HG03159 (cell line): ENCODE results near the gene SETD3.

Experiments
- ATAC-seq: cut with Tn5 transposase; IDR thresholded peaks from one replicate; pipeline ENCODE4 v1.9.1; 2021; ENCODE audit warnings: mild to moderate bottlenecking, moderate library complexity; ENCODE audit not compliant: unreplicated experiment

The SETD3 gene

DNA sequence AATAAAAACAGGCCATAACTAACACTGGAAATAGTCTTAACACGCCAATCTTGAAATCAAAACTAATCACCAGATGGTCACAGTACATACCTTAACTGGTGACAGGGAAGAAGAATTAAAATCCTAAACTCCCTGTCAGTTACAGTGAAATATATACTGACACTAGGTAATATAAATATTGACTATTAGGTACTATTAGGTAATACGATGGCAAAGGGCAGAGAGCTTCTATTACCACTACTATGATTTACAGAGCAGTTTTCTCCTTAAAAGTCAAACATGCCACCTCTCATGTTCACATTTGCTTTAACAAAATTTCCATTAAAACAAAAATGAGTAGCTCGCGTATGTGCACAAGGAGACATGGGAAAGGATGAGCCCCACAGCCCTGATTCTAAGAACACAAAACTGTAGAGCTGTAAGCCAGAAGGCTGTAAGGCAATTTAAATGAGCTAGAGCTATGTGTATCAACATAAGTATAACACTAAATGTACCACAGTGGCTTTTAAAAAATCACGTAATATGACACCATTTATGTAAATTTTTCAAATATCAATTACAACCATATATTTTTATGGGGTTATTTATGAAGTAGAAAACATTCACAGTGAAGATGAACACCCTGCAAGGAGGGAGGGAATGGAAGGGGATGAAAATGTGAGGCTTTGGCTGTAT is 19.1 kb downstream of the SETD3 start:
- ATAC-seq = no peak

GRCh38 chr14:99460793-99461192 is 19.9 kb downstream of the SETD3 start:
- ATAC-seq = no peak

GRCh38 chr14:99459481-99460100 is 21.1 kb downstream of the SETD3 start:
- no peak for ATAC-seq

- no peak for ATAC-seq
Observed at GRCh38 chr14:99454246-99454645, 26.4 kb downstream of the SETD3 start.

DNA sequence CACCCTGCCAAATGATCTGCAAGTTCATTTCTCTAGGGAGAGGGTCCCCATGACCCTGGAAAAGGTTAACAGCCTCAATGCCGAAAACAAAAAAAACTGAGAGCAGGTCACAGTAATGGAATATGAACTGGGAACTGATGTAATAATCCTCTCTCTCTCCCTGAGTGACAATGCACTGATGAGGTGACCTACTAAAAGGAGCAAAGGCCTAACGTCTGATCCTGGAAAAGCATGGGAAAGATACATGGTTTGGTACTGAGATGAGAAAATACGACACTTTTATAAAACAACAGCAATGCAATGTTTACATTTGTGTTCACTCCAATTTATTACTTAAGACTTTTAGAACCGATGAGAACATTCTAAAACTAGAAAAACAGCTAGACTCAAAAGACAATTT is 27.7 kb downstream of the SETD3 start:
- no peak for ATAC-seq

GRCh38 chr14:99451234-99451633 is 29.4 kb downstream of the SETD3 start:
- no peak for ATAC-seq

GRCh38 chr14:99450266-99450665 is 30.4 kb downstream of the SETD3 start:
- no peak for ATAC-seq

DNA sequence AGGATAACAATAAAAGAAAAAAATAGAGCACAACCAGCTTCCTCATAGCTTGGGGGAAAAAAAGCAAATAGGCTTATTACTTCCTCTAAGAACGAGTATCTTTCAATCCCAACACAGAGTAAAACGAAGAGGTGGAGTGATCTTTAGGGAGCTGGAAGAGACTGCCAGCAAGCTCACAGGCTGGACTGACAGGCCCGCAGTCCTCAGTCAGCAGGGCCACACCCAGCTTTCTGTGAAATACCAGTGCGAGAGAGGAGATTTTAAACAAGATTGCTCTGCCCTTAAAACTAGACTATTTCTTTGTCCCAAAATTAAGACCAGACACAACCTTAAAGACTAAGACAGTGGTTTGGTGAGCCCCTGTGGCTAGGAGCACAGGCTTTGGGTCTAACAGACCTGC is 32.9 kb downstream of the SETD3 start:
- no peak for ATAC-seq

DNA sequence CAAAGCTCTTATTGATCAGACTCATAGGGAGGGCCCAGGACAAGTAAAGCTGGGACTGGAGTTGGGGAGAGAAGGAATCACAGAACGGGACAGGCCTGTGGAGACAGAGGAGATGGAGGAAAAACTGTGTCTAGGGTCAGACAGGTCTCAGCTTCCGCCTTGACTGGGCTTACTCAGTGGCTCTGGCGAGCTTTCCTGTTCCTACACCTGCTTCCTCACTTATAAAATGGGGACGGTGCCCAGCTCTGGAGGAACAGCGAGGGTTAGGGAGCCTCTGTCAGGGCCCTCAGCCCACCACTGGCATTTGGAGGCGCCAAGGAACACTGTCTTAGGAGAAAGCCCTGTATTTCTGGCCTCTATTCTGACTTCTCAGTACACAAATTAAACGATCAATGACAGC is 34.7 kb downstream of the SETD3 start:
- ATAC-seq = no peak

DNA sequence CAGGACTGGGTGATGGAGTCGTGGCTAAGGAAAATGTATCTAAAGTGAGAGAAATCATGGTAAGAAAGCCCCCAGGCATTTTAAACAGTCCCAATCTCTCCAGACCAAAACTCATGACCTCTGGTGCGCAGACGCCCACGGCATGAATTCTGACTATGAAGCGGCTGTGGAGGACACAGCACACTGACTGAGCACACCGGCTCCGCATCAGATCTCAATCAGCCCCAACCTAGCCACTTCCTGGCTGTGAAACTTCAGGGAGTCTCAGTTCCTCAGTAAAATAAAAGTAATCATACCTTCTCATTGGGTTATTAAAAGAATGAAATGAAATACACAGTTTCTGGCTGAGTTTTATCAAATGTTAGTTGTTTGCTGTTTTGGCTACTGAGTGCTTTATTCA is 38.7 kb downstream of the SETD3 start:
- no peak for ATAC-seq

DNA sequence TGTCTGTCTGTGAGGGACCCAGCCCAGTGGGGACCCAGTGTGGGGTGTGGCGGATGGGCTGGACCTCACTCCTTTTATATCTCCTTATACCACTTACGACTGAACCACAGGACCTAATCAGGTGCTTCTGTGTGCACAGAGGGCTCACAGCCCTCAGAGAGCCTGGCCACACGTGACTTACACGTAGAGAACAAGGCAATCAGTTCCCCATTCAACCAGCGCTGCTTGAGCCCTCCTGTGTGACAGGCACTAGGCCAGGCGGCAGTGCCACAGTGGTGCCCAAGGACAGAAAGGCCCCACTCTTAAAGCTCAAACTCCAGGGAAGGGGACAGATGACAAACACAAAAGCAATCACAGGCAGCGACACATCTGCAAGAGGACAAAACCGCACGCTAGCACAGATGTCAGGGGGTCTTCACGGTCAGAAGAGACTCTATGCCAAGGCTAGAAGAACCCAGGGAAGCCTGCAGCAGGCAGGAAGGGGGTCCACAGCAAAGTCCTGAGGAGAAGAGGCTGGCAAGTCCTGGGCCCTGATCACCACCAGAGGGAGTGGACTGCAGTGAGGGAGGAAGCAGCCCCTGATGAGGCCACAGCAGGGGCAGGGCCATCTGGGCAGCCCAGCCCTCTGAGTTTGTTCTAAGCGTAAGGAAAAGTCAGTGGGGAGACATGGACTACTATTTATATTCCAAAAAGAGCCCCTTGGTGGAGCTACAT is 39.3 kb downstream of the SETD3 start:
- ATAC-seq = no peak

DNA sequence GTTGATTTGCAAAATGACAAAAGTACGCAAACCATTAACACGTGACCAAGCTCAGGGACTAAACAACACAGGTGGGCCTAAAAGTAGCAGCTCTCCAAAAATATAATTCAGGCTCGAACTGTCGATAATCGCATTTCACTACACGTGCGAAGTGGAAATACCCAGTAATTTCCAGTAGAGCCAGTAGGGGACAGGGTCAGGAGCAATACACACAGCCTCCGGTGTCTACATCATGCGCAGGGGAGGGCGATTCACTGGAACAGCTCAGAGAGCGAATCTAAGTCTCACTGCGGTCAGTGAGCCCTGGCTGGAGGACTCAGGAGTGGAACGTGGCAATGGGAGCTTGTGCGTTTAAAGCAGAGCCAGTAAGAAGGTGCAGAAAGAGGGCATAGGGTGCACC is 40.4 kb downstream of the SETD3 start:
- no peak for ATAC-seq

DNA sequence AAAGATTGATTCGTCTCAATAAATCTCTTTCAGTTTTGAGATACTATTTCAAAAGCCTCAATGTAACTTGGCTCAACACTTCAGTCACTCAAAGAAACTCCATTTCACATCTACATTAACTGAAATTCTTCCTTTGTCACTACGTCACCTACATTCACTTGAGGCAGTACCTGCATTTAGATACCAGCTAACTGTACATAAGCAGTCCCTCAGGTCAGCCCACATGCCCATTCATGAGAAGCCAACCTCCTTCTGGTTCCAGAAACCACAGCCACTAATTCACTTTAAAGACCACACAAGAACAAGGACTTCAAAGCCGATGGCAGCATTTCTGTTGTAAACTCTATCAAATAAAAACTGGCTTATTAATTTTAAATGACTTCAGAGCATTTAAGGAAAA is 43.0 kb downstream of the SETD3 start:
- ATAC-seq = no peak

GRCh38 chr14:99436247-99437180 is 44.1 kb downstream of the SETD3 start:
- no peak for ATAC-seq

DNA sequence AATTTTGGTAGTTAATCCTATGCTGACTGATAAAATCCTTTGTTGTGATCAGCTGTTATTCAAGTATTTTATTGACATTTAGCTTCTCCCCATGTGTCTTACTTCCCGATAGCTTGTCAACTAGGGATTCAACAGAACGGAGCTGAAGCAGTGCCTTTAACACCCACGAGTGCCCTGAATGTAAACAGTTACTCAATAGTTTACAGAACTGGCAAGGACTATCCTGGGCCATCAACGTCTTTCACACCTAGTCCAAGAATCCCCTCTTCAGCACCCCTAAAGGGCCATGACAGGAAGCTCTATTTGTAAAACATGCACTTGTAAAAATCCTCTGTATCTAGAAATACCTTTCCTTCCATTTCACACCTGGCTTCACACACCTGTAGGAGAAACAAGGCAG is 45.3 kb downstream of the SETD3 start:
- no peak for ATAC-seq

- no peak for ATAC-seq
Observed at GRCh38 chr14:99432485-99432884, 48.2 kb downstream of the SETD3 start.

- ATAC-seq = no peak
Observed at GRCh38 chr14:99431986-99432385, 48.7 kb downstream of the SETD3 start.

DNA sequence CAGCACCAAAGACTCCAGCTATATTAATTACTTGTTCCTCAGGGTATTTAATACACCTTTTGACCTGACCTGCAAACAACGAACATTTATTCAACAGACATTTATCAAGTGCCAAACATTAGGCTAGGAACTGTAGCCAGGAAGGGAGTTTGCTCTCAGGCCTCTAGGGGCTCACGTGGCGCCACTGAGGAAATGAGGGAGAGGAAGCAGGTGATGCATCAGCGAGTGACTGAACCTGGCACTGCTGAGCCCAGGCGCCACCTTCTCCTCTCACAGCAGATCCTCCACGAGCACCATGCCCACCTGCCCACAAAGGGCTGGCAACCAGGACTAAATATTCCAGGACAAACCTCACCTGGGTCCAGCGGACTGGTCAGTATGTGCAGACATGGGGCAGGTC is 50.2 kb downstream of the SETD3 start:
- ATAC-seq = peak; percentile 85

DNA sequence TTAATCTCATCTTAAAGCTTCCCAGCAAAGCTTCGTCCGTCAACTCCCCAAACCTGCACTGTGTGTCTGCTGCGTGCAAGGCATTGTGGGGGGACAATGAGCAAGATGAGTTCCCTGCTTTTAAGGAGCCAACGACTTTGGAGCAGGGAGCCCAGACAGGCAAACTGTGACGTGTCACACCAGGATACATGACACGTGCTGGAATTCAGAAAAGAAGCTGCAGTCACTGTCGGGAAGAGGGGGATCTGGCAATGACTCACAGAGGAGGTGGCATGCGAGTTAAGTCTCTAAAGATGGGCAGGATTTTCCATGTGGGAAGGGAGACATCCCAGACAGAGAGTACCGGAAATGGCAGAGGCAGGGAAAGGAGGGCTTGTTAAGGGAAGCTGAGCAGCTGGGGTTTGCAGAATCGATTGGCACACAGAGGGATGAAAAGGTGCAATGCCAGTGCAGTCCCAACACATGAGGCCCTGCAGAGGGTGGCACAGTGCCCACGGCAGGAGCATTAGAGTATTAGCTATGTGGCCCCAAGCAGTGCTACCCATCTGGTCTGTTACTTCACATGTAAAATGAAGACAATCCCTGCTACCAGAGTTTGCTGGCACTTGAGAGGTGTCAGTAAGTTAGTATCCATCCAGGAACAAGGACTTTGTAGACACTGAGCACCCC is 52.9 kb downstream of the SETD3 start:
- no peak for ATAC-seq

- no peak for ATAC-seq
Observed at GRCh38 chr14:99426813-99427346, 53.8 kb downstream of the SETD3 start.
